Adrenal gland (tissue), 5 donors: ENCODE measurements around the gene DCHS1.

ENCODE experiments used
- POLR2A ChIP-seq, 2 donors: fragments of 450-650 bp; IDR thresholded peaks; one replicate each; pipeline ENCODE4 v1.6.1; 2017; ENCODE audit warnings: antibody characterized with exemption in 2 of 2, mild to moderate bottlenecking in 2 of 2, moderate library complexity in 1 of 2
- TF ChIP-seq, protein P1 (sequence below), 6 experiments: fragments of 450-650 bp in 4 of 6; fragments of 200-600 bp in 2 of 6; sonication (generic) in 1 of 6; IDR thresholded peaks; 1 replicate in 5 of 6; 2 replicates in 1 of 6; pipeline versions ENCODE4 v1.5.1 to v1.8.0; 2016 to 2021; ENCODE audit warnings: antibody characterized with exemption in 6 of 6, mild to moderate bottlenecking in 2 of 6, moderate library complexity in 1 of 6
- donor health status: DM: no; HTN: no; CAD: no.

- TF ChIP-seq POLR2A (IDR thresholded peaks at IDR 0.05) = no peak
- TF ChIP-seq, protein P1, sequence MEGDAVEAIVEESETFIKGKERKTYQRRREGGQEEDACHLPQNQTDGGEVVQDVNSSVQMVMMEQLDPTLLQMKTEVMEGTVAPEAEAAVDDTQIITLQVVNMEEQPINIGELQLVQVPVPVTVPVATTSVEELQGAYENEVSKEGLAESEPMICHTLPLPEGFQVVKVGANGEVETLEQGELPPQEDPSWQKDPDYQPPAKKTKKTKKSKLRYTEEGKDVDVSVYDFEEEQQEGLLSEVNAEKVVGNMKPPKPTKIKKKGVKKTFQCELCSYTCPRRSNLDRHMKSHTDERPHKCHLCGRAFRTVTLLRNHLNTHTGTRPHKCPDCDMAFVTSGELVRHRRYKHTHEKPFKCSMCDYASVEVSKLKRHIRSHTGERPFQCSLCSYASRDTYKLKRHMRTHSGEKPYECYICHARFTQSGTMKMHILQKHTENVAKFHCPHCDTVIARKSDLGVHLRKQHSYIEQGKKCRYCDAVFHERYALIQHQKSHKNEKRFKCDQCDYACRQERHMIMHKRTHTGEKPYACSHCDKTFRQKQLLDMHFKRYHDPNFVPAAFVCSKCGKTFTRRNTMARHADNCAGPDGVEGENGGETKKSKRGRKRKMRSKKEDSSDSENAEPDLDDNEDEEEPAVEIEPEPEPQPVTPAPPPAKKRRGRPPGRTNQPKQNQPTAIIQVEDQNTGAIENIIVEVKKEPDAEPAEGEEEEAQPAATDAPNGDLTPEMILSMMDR (IDR thresholded peaks at IDR 0.05) = no peak
Measured at GRCh38 chr11:6650104-6650503, 5.5 kb downstream of the DCHS1 start.
